Measurements from ENCODE around the gene SH3GL3.

Gene SH3GL3

DNA sequence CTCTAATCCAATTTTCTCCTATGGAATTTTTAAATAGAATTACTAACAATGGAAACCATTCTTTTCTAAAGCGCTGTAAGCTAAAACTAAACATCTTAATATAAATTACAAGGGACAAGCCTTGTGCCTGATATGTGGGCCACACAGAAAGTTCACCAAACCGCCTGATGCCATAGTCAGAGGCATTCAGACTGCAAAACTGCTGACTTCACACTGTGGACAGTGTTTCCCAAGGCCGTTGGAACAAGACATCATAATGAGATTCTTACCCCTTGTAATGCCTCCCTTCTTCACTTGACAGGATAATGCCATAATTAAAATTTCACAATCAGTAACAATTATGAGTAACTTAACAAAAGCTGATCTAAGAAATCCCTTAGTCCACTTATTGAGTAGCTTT is 14.9 kb downstream of the SH3GL3 start:
- DNase-seq: no peak

DNA sequence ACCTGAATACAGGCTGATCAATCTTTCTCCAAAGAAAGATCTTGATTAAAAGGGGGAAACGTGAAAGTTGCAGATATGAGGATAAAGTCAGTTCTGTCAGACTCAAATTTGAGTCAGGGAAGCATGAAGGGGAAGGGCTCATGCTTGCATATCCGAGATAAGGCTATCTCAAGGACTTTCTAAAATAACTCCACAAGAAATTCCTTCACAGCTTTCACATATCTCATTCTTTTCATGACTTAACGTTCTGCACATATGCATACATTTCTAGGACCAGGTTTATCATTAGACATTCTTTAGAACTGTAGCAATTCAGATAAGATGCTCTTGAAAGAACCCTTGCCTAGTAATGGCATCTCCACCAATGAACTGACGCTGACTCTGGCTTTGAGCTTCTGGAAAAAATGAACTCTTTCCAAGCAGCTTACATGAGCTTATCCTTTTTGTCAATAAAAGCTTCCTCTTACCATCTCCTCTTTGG is 15.9 kb downstream of the SH3GL3 start:
- no peak for DNase-seq

DNA sequence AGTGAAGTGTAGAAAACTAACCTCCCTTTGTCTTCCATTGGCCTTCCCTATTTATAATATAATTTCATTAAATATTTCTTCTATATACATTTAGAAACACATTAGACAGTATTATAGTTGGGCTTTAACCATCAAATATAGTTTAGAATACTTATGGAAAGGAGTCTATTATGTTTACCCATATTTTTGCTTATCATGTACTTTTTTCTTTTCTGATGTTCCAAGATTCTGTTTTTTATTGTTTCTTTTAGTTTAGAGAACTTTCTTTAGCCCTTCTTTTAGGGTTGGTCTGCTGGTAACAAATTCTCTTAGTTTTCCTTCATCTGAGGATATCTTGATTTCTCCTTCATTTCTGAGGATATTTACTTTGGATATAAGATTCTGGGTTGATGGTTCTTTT is 23.7 kb downstream of the SH3GL3 start:
- DNase-seq: no peak

DNA sequence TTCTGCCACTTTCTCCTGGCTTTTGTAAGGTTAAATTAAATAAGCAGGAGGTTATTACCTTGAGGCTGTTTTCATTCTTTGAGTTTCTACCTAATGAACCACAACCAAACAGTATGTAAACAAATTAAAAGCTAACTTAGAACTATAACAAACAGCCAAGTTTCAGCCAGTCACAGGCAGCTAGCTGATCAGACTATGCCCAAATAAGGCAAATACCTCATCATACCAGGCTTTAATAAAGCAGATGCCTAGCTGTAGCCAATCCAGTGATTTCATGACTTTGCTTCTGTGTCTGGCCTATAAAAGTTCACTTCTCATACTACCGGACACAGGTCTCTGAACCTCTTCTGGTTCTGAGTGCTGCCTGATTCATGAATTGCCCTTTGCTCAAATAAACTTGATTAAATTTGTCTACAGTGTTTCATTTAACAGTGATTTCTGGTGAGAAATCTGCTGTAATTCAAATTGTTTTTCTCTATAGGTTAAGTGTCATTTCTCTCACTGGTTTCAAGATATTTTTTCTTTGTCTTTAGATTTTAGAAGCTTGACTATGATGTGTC is 24.2 kb downstream of the SH3GL3 start:
- DNase-seq: no peak

DNA sequence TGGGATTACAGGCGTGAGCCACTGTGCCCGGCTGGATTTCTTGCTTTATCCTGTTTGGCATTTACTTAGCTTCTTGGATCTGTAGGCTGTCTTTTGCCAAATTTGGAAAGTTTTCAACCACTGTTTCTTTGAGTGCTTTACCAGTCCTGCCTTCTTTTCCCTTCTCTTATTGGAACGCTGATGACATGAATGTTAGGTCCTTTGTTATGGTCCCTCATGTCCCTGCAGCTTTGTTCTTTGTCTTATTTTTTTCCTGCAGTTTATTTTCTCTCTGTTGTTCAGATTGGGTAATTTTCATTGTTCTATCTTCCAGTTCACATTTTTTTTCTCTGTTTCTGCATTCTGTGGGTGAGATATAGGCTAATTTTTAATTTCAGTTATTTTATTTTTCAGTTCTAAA is 25.0 kb downstream of the SH3GL3 start:
- DNase-seq: peak in 1 of 51 donors; percentile 25

DNA sequence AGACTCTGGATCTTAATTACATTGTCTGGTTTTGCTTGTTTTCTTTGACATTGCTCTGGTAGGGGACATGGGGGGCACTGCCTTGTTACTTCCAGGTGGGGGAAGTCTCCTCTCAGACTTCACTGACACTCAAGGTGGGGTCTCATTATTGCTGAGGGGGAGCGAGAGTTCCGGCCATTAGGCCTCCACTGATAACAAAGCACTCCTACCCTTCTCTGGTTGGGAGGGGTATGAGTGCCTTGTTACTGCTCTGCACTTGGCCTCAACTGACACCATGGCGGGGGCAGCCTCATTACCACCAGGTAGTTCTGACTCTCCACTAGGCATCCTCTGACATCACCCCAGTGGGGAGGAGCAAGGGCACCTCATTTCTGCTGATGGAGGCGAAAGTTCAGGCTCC is 25.7 kb downstream of the SH3GL3 start:
- DNase-seq: no peak

DNA sequence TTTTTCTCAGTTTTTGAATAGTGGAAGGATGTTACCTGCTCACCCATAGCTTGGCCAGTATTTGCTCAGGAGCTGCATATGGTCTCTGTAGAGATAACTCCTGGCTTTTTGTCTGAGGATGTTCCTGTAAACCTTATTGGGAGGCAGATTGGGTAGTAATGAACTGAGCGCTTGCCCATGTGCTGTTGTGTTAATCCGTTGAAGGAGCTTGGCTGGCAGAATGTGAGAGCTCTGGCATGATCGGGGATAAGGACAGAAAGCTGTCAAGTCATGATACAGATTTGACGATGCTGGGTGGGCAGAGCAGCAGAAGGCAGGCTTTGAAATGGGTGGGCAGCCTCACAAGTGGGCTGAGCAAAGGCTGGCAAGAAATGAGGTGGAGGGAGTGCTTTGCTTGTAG is 27.4 kb downstream of the SH3GL3 start:
- peak in 1 of 51 donors; percentile 28 for DNase-seq

DNA sequence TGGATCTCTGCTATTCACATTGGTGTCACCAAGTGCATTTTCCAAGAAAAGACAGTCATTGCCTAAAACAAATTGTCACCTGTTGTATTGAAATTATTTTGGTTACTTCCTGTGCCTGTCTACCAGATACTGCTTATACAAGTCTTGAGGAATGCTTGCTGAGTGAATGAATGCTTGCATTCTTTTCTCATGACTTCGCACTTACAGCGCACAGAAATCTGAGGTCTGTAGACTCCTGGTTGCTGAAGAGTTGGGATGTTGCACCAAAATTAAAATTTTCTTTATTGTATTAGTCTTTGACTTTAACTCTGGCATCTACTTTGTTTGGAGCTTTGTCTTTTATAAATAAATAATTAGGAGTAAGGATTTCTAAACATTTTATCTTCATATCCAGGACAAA is 28.4 kb downstream of the SH3GL3 start:
- DNase-seq: no peak

DNA sequence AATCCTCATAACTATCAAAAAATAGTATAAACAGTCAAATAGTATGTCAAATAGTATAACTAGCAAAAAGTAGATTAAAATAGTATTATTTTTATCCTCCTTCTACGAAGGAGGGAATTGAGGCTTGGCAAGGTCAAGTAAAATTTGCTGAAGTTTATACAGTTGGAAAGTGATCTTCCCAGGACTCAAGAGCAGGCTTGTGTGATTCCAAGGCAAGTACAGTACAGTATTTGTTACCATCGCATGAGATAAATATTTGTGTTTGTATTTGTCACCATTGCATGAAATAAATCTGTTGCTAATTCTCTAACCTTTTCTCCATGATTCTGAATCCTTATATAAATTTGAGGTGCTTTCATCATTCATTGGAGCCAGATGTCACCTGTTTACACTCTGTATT is 28.9 kb downstream of the SH3GL3 start:
- DNase-seq: no peak

DNA sequence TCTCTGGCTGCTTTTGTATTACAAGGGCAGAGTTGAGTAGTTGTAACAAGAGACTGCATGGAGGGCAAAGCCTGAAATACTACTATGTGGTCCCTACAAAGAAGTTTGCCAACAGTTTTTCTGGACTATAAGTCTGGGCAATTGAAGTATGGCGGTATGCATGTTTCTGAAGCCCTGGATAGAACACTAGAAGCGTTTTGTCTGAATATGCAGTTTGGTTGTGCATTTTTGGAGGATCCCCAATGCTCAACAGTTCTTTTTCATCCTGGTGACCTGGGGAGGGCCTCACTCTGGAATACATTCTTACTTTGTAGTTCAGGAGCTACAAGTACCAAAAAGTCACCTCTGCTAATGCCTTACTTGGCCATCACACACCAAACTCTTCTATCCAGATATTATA is 29.6 kb downstream of the SH3GL3 start:
- DNase-seq: no peak

DNA sequence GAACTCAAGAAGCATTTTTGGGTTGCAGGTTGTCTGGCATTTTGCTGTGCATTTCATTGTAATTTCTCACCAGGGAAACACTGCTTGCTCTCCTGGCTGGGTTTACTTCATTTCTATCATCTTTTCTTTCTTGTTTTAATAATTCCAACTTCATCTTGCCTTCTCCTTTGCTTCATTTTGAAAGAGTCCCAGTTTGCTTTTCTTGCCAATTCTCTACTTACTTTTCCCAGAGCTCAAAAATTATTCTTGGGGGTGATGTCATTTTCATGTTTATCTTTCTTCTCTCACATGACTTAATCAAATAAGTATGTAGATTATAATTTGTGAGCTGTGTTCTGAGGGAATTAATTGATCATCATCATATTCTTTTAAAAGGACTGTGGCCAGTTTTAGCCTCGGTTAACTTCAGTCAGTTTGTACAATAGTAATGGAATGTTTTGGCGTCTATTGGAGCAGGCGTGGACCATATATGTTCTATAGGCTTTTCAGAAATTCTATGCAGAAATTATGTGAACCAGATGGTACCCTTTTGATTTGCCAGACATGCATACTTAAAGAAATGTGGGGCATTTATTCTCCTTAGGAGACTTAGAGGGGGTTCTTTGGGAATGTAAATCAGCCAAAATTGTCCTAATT is 30.1 kb downstream of the SH3GL3 start:
- no peak for DNase-seq

DNA sequence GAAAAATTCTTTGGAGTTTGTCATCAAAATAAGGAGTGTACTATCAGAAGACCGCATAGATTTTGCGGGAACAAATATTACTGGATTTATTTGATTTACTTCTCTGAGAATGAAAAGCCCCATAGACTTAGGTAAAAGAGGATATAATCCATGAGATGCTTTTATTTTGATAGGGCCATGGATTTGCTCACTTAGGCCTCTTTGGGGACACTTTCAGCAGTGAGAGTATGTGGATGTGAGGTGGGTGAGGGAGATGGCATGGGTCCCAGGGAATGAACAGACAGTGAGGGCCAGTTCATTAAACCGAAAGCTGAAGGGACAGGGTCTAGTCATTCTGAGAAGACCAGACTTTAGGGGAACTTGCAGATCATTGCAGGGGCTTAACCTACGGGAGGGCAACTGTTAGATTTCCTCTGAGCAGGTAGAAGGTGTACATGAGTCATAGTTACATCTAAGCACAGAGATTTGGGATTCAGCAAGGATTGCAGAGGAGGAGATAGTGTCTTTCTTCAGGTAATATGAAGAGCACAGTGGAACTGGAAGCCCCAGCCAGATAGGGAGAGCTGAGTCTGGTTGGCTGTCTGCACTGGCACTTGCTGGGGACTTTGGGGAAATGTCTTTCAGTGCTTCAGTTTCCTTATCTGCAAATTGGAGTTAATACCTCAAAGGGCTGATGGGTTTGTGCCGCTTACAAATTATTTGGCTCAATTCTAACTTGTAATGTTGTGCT is 30.8 kb downstream of the SH3GL3 start:
- no peak for DNase-seq

DNA sequence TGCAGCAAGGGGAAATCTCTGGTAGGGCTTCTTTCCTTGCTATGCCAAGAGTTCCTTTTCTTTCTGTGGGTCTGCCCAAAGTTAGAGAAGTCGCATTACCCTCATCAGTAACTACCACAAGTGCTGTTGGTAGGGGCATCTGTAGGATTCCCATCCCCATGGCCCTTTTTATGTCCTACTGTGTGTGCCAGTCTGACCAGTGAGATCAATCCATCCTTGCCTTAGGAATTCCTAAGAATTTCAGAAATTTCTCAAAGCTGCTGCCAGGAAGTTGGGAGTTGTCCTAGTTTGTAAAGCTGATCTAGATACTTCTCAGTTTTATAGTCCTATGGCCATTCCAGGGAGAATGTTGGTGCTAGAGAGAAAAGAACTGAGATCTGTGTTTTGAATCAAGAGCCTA is 36.5 kb downstream of the SH3GL3 start:
- DNase-seq: no peak

DNA sequence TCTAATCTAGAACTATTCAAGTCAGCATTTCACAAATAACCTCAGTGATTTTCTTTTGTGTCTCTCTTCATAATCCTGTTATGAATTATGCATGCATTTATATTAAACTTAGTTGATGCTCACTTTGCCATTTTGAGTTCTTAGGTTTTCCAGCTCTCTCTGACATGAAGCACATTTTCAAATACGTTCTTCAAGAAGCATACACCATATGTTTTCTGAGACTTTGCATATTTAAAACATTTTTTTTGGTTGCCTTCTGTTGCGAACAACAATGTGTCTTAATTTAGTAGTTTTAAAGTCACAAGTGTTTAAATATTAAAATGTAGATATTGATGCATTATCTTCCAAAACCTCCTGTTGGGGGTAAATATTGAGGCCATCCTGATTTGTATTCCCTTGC is 37.5 kb downstream of the SH3GL3 start:
- DNase-seq: no peak

DNA sequence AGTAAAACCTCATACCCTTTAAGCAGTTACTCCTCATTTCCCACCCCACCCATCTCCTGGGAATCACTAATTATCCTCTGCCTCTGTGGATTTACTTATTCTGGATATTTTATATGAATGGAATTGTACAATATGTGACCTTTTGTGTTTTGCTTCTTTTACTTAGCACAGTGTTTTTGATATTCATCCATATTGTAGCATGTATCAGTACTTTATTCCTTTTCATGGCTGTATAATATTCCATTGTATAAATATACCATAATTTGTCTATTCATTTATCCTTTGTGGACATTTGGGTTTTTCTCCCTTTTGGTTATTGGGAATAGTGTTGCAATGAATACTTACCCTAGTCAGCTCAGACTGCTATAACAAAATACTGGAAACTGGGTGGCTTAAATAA is 39.2 kb downstream of the SH3GL3 start:
- no peak for DNase-seq

DNA sequence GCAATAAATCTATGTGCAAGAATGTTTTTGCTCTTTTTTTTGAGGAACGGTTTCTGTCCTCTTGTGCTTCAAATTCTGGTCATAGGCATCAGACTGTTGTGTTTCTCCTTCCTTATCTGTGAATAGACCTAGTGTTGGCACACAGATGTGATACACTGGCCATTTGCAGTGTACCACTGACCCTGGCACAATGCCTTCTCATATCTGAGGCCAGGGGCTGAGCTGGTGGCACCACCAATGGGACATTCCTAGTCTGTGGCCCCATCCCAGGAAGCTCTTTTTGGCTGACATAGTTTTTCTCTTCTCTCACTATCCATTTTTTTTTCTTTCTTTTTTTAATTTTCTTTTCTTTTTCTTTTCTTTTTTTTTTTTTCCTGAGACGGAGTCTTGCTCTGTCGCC is 40.4 kb downstream of the SH3GL3 start:
- peak in 1 of 51 donors; percentile 3 for DNase-seq

DNA sequence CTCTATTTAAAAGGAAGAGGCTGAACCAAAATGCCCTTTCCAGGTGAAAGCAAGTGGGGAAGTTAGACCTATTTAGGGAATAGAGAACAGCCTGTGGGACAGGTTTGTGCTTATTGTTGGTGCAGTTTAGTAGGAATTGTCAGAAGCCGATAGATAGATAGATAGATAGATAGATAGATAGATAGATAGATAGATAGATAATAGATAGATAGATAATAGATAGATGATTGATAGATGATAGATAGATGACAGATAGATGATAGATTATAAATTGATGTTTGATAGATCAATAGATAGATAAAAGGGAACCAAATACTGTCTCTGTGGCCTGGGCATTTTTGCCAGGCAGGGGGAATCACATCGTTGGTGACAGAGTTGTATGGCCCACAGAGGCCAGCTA is 42.5 kb downstream of the SH3GL3 start:
- DNase-seq: no peak

DNA sequence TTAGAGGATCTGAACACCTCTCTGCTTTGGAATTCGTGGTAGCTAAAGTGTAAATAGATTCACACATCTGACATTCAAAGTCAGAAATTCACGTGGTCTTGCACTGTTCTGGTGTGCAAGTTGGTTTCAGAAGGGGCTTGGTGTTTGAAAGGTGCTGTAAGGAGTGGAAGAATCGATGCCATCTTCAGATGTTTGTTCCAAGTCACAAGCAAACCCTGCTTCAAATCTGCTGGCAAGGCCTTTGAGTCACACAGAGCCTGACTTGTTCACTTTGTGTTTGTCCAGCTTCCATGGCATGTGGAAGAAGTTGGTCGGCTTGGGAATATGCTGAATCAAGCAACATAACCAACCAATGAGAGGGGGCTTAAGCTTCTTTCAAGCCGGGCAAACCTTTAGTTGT is 44.3 kb downstream of the SH3GL3 start:
- DNase-seq: no peak

DNA sequence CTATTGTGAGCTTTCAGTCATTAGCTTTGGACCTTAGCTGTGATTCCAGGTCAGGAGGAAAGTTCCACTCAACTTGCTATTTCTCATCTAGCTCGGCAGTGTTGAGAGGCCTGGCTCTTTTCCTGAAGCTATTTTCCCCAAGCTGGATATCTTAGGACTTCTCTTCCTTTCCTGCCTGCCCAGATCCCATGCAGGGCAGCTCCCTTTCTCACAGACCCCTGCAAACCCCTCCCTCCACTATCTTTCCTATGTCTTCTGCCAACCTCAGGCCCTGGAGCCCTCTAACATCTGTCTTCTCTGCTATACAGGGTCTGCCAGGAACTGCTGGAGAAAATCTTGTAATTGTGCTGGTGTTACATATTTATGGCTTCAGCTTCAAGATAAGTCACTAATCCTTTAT is 49.6 kb downstream of the SH3GL3 start:
- DNase-seq: no peak

DNA sequence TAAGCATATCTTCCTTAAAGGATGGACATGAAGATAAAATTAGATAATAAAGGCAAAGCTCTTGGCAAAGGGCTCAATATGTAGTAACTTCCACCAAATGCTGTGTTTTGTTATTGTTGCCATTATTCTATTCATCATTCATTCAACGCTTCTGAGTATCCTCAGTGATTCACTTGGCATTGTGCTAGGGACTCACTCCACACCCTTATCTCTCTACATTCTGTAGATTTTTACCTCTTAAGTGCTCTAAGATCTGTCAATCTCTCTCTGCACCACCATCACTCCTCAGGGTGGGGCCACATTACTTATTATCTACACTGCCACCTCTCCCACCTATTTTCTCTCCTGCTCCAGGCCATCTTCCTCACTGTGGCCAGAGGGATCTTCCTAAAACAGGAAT is 51.2 kb downstream of the SH3GL3 start:
- DNase-seq: no peak

DNA sequence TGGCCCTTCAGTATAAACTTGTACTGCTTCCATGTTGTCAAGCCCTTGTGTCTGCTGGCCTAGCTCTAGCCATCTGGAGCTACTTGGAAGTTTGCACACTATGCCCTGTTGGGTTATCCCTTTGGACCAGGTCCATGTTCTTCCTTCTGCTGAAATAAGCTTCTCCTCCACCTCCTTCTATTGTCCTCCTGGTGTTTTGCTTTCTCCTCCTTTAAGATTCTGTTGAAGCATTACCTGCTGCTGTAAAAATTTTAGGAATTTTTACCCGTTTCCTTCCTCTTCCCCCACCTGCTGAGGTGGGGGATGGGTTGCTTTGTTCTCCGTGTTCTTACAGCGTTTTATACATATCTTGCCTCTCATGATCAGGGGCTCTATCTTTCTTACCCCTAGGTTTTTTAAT is 51.7 kb downstream of the SH3GL3 start:
- no peak for DNase-seq

DNA sequence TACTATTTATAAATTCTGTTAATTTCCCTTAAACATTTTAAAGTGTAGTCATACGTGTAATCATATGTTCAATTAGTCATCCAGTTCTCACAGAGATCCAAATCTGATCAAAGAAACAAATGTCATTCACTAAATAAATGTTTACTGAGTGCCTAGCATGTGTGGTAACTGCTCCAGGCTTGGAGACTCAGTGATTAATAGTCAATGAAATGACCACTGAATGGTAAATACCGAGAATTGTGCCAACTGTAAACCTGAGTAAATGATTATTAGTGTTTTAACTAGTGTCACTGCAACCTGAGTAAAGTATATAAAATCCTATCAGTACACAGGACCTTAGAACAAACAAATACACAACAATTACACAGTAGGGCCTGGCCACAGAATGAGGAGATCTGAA is 52.3 kb downstream of the SH3GL3 start:
- no peak for DNase-seq

Data from hypothalamus (tissue), 51 donors.